K562 treated with DMSO at 1 percent for 4 hours (cell line): ENCODE data around the gene NME2. TPM values are rescaled to one million over a fixed set of nuclear protein-coding genes. Genes with fewer than 3 reads are reported as not detected.

Experiments used
- total RNA-seq: library from RNA; unstranded; fragments of 300-600 nt; gene quantifications from 2 replicates; pipeline ENCODE4 v1.2.3, GENCODE V29; 2022; ENCODE audit not compliant: insufficient read depth

Gene NME2
- total RNA-seq: 1,111 and 1,264 TPM in 2 replicates

GRCh38 chr17:51166198-51166986 lies at the start of gene NME2:
NME2 (plus strand) TSS chr17:51166411; CDS start chr17:51166831, 420 bp downstream.

DNA sequence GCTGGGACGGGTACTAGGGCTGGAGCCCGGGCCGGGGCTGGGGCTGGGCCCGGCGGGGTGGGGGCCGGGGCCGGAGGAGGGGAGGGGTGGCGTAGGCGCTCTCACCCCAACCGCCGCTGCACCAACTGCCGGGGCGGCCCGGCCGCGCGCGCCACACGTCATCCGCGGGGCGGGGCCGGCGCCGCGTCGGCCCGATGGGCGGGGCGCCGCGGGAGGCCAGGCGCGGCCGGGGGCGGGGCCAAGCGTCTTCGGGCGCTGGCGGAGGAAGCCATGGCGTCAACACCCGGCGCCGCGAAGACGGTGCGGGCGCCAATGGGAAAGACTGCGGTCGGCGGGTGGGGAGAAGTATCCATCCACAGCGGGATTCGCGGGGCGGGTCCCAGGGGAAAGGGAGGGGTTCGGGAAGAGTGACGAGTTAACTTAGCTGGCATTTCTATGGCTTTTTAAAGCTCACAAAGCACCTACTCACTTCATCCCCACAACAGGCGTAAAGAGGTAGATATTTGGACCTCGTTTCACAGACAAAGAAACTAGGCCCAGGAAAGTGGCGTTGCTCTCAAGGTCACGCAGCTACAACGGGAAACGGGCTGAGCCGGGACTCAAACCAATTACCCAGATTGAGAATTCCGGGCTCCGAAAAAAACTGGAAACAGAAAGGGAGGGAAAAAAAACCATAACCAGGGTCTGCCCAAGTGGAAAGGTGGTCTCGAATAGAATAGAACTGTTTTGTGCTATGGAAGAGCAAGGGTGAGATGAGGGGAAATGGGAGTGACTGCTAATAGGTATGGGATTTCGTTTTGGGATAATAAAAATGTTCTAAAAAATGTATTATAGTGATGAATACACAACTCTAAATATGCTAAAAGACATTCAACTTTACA lies 45.2 kb upstream of the NME2 start, which contains the start of gene SPAG9:
Gene SPAG9, minus strand, starts transcription at position 130 of the 881 bp plus-strand sequence. CDS start 212 bp downstream, outside the sequence.

DNA sequence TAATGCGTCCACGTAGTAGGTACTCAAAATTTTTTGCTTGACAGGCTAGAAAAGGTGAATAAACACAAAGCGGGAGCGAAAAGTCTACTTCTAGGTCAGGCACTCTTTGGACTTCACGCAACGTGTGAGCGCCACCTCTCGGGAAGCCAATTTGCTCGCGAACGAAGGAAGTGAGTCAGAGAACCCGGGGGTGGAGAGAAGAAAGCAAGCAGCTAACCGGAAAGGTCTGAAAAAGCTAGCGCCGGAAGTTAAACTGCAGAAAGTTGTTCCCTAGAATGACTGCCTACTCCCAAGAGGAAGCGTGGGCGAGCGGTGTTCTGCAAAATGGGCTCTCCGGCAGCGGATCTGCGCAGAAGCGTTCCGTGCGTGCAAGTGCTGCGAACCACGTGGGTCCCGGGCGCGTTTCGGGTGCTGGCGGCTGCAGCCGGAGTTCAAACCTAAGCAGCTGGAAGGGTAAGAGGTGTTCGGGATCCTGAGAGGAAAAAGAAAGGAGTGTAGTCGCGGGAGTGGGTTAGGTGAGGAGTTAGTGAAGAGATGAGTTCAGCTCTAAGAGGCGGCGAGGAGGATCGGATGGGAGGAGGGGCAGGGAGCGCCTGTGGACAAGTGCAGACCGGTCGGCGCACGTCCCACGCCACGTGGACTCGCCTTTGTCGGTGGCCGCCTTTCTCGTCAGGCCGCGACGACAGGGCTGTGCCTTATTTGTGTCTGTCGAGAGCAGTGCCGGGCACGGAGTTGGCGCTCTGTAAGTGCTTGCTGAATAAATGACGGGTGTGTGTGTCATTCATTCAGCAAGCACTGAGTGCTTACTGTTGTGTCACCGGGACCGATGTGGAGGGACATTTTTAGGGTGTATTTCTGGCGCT lies 12.8 kb upstream of the NME2 start, which contains the start of gene NME1:
Gene NME1, plus strand, starts transcription at position 350 of the 863 bp plus-strand sequence. CDS start 2,096 bp downstream, outside the sequence.

Other genes starting within 250 kb of the NME2 start
- gene SPAG9, start 45.5 kb upstream of the NME2 start, total RNA-seq: 45.5 and 49.4 TPM in 2 replicates
- 130 and 150 TPM in 2 replicates for gene NME1, start 12.9 kb upstream of the NME2 start, total RNA-seq
- gene MBTD1, start 93.6 kb downstream of the NME2 start, total RNA-seq: 7.2 and 7.6 TPM in 2 replicates
- gene UTP18, start 94.1 kb downstream of the NME2 start, total RNA-seq: 32.5 and 45.4 TPM in 2 replicates